ENCODE results near the gene PPP1R13L.

PPP1R13L gene

DNA sequence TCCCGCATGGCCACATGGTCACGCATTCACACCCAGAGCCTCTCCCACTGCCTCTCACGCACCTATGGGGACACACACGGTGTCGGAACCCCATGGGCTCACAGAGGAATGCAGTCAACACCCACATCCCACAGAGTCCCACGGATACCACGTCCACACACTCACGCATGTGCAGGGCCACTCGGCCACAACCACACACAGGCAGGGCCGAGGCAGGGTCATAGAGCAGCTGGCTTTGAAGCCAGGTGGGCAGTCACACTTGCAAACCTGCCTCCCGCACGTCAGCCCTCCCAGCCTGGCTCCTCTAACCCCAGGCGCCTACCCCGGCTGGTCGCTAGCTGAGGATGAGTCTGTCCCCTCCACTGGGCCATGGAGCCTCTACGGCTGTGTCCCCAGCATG, 42.6 kb downstream of the PPP1R13L start:
- DNase-seq: no peak

DNA sequence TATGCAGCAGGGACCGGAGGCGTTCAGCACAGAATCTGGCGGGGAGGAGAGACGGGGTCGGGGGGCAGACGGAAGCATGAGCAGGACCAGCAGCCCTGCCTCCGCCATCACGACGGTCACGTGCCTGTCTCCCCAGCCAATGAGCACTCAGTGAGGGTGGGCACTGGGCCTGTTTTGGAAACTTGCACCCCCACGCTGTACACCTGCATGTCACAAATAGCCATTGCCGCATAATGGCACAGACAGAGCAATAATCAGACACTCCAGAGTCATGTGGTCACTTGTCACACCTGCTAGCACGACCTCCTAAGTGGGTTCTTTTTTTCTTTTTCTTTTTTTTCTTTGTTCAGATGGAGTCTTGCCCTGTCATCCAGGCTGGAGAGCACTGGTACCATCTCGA, 43.3 kb downstream of the PPP1R13L start:
- no peak for DNase-seq

DNA sequence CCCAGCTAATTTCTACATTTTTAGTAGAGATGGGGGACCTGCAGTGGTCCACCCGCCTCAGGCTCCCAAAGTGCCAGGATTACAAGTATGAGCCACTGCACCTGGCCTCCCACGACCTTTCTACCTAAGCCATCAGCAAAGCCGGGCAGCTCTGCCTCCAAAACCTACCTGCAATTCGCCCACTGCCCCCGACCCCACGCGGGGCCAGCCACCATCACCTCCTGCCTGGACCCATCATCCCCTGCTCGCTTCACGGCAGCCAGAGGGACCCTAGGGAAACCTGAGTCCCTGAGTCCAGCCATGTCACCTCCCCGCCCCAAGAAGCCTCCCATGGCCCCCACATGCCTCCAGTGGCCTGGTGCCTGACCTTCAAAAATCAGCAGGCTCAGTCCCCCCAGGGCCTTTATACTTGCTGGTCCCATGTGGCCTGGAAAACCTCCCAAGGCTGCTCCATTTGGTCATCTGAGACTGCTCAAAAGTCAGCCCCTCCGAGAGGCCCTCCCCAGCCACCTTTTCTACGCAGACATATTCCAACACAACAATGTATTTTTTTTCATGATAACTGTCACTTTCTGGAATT, 46.6 kb downstream of the PPP1R13L start:
- DNase-seq: no peak

GRCh38 chr19:45357445-45357783, 47.5 kb downstream of the PPP1R13L start:
- no peak for DNase-seq

- DNase-seq: no peak
These were observed 48.0 kb downstream of the PPP1R13L start for GRCh38 chr19:45356760-45357444.

DNA sequence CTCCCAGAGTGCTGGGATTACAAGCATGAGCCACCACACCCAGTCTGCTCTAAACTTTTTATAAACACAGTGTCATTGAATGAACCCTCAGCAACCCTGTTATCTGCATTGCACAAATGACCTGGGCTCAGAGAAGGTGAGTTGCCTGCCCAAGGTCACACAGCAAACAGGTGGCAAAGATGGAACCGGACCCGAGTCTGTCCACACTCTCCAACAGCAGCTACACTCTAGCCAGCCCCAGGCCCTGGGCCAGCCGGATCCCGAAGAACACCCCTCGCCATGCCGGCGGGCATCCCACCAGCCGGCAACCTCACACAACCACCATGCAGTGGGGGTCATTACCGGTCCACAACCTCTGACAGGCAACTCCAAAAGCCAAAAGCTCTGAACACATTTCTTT, 49.0 kb downstream of the PPP1R13L start:
- DNase-seq: no peak

GRCh38 chr19:45355402-45355801, 49.5 kb downstream of the PPP1R13L start:
- DNase-seq: no peak

DNA sequence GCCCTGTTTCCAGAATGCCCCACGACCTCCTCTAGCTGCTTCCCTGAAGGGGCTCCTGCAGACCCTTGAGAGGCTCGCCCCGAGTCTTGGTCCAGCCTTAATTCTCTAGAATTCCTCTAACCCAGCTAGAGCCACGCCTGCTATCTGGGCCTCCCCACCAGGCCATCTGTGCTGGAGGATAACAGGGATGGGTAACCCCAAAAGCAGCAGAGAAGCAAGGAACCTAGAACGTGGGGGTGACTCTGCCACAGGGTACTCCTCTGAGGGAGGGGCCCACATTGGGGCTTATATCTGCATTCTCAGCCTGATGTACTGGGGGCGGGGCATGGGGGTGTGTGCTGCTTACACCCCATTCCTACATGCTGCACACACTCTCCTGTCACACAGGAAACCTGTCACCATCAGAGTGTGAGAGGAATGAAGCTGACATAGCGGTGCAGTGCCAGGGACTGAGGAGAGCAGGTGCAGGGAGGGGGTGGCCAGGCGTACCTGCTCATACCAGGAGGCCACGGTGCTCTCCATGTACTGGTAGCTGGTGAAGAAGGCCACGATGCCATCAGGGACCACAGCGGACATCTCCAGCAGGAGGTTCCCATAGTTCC, 50.5 kb downstream of the PPP1R13L start:
- DNase-seq: no peak

- DNase-seq: no peak
These were observed 51.7 kb downstream of the PPP1R13L start for GRCh38 chr19:45352914-45353796.

GRCh38 chr19:45352471-45352870, 52.4 kb downstream of the PPP1R13L start:
- DNase-seq: no peak

GRCh38 chr19:45352062-45352461, 52.8 kb downstream of the PPP1R13L start:
- no peak for DNase-seq

DNA sequence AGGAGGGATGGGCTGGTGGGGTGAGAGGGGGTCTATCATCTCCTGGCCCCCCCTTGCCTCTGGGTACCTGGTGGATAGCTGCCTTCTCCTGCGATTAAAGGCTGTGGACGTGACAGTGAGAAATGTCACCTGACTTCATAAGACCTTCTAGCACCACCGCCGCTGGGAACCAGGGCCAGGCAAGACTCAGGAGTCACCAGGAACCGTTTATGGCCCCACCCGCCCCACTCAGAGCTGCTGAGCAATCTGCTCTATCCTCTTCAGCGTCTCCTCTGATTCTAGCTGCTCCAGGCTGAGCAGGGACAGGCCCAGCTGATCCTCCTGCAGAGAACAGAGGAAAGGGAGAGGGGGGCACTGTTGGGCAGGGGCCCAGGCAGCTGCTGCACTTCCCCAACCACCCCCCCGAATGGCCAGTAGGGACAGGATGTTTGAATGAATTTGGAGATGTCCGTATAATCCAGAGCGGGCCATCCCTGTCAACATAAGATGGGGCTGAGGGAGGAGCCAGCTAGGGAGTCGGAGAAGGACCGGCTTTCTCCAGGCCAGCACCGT, 53.4 kb downstream of the PPP1R13L start:
- no peak for DNase-seq

DNA sequence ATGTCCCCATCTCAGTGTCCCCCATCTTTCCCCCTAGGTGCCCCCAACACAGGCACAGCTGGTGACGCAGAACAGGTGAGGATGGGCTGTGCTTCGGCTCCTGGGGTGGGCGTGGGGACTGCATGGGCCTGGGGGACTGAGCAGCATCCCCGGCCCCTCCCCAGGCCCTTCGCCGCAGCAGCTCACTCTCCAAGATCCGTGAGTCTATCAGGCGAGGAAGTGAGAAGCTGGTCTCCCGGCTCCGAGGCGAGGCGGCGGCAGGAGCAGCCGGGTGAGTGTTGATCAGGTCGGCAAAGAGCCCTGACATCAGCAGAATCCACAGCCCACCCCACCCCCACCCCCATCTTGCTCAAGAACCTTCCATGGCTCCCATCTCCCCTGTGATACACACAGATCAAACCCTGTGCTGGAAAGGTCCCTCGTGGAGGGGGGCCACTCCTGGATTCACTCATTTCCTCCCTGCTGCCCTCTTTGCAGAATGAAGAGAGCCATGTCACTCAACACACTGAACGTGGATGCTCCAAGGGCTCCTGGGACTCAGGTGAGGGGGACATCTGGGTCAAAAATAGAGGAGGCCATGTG, 54.3 kb downstream of the PPP1R13L start:
- no peak for DNase-seq

- no peak for DNase-seq
These were observed 55.4 kb downstream of the PPP1R13L start for GRCh38 chr19:45349430-45349941.

- DNase-seq: no peak
These were observed 55.8 kb downstream of the PPP1R13L start for GRCh38 chr19:45349126-45349415.

DNA sequence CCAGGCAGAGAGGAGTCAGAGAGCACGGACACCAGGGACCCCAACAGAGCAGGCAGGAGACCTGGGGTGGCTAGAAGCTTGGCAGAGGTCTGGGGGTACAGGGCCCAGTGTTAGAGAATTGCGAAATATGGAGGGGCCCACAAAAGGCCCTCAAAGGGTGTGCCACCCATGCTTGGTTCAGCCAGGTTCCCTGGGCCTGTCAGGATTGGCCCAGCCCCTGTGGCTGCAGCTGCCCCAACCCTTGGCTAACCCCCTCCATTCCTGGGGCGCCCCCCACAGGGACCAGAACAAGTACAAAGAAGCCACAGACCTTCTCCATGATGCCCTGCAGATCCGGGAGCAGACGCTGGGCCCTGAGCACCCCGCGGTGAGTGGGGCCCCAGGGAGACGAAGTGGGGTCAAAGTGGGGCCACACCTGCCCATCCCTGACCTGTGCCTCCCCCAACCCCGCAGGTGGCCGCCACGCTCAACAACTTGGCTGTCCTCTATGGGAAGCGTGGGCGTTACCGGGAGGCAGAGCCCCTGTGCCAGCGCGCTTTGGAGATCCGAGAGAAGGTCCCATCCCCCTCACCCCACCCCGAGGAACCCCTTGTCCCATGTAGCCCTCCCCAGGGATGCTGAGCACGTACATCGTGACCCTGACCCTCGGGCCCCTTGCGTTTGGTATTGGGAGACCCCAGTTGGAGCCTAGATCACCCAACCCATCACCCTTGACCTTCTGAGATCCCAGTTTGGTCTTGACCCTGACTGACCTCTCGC, 56.3 kb downstream of the PPP1R13L start:
- DNase-seq: no peak

DNA sequence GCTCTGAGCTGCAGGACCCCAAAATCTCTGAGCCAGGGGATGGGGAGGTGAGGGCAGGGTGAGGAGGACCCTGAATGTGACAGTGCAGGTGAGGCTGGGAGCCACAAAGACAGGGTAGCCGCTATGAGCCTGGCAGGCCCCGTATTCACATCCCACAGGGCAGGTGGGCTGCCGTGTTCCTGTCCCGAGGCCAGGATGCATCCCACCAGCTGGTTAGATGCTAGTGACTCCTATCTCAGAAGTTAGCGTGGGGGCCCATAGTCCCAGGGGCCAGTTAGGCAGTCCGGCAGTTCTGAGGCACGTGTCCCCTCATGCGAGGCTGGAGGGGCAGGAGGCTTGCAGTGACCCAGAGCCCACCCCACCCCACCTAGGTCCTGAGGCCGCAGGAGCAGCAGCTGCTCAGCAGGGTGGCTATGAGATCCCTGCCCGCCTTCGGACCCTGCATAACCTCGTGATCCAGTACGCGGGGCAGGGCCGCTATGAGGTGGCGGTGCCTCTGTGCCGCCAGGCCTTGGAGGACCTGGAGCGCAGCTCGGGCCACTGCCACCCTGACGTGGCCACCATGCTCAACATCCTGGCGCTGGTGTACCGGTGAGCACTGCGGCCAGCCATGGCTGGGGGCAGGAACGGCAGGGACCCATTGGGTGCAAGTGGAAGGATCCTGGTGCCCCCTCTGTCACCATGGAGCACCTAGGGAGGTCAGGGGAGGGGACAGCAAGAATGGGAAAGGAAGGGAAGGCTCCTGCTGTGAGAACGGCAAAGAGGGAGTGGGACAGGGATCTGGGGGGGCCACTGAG, 57.1 kb downstream of the PPP1R13L start:
- no peak for DNase-seq

DNA sequence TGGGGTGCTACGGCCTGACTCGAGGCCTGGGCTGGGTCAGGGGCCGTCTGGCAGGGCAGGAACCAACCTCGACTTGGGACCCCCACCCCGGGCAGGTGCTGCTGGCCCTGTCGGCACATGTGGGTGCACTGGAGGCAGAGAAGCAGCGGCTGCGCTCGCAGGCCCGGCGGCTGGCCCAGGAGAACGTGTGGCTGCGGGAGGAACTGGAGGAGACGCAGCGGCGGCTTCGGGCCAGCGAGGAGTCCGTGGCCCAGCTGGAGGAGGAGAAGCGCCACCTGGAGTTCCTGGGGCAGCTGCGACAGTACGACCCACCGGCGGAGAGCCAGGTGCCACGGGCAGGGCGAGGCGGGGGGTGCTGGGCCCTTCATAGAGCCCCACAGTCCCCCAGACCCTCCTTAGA, 58.4 kb downstream of the PPP1R13L start:
- DNase-seq: peak; percentile 7

DNA sequence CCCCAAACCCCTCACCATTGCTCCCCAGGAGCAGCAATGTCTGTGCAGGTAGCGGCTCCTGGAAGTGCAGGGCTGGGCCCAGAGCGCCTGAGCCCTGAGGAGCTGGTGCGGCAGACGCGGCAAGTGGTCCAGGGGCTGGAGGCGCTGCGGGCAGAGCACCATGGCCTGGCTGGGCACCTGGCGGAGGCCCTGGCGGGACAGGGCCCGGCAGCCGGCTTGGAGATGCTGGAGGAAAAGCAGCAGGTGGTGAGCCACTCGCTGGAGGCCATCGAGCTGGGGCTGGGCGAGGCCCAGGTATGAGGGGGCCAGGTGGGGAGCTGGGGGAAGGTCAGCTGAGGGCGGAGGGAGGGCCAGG, 59.4 kb downstream of the PPP1R13L start:
- no peak for DNase-seq

GRCh38 chr19:45344621-45345505, 60.0 kb downstream of the PPP1R13L start:
- no peak for DNase-seq

Measured in DMS79 treated with DMSO at 0.1 percent for 48 hours (cell line).